HG03064 (cell line): Measurements from ENCODE around the gene SLC39A11.
"Not testable (repeated sequence)": the region's sequence is repeated elsewhere in the genome, so short reads cannot be mapped to it uniquely, and the experiment has no call there.

Experiments
- ATAC-seq: cut with Tn5 transposase; IDR thresholded peaks from one replicate; pipeline ENCODE4 v1.9.1; 2021; ENCODE audit warnings: low read depth; ENCODE audit not compliant: unreplicated experiment

Gene SLC39A11

DNA sequence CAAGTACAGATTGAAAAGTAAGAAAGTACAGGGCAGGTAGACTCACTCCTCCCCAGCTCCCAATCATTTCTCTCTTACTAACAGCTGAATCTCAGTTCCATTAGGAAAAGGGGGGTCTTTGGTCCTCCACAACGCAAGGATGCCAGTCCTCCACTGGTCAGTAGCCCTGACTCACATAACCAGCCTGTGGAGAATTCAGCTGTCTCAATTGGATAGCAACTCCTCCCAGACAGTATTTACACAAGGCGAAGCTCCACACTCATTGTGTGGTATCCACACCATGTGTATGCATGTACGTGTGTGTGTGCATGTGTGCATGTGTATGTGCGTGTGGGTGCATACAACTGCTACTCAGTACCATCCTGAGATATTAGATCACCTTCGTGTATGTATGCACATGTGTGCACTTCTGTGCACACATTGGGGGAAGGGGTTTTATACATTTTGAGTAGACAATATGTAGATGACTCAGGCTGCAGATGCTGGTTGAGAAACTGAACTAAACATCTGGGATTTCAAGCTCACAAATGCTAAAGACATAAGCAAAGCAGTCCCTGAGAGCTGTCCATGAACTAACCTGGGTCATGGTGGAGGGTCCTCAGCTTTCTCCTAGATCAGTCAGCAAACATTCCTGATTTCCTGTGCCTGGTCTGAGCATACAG, 240.1 kb downstream of the SLC39A11 start:
- ATAC-seq, result no peak

- ATAC-seq, result no peak
These were observed 241.9 kb downstream of the SLC39A11 start for GRCh38 chr17:72850410-72851118.

GRCh38 chr17:72846399-72846798, 246.1 kb downstream of the SLC39A11 start:
- ATAC-seq, result no peak

- ATAC-seq, result no peak
These were observed 248.9 kb downstream of the SLC39A11 start for GRCh38 chr17:72843591-72843990.

DNA sequence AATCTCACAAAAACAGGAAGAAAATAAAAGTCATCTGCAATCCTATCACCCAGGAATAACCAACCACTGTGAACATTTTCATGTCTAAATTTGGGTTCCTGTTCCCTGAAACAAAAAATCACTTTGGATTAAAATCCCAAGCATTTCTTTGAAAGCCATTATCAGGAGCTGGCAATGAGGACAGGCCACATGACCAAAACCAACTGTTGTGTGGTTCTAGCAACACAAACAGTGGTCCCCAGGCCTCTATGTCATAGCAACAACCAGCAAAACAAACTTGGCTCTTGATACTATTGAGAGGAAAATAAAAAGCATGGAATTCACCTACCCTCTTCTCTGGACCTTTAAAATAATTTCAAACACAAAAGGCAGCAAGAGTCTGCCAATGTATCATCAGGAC, 252.5 kb downstream of the SLC39A11 start:
- no peak for ATAC-seq

DNA sequence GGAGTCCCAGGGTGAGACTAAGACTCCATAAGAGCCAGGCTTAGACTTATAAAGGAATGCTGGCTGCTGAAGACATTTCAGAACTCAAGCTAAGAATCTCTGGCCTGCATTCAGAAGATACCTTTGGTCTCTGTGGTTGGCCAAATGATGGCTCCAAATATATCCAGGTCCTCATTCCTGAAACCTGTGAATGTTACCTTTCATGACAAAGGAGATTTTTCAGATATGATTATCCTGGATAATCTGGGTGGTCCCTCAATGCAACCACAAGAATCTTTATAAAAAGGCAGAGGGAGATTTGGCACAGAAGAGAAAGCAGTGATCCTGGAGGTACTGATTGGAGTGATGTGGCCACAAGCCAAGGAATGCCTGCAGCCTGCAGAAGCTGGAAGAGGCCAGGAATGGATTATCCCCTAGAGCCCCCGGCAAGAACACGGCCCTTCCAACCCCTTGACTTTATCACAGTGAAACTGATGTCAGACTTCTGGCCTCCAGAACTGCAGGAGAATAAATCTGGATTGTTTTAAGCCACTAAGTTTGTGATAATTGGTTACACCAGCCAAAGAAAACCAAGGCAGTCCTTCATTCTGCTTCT, 253.3 kb downstream of the SLC39A11 start:
- no peak for ATAC-seq

DNA sequence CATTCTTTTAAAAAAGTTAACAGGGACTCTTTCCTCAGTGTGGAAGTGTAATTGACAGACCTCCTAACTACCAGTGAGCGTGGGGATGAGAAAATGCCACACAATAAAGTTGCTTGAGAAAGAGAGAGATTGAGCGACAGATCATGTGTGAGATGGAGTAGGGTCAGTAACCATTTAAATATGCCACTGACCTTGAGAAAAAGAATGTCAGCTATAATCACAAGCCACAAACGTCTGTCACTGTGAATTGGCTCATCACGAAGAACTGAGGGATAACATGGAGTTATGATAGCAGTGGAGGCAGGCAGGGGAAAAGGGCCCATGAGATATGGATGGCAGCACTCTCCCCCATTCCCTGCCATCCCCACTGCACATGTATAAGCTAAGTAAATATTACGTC, 253.9 kb downstream of the SLC39A11 start:
- ATAC-seq, result no peak

DNA sequence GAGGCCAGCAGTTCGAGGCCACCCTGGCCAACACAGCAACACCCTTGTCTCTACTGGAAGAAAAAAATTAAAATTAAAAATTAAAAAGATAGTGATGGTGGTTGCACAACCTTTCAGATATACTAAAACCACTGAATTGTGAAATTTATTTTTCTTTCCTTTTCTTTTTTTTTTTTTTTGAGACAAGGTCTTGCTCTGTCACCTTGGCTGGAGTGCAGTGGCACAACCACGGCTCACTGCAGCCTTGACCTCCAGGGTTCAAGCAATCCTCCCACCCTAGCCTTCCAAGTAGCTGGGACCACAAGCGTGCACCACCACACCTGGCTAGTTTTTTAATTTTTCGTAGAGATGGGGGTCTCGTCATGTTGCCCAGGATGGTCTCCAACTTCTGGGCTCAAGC, 254.4 kb downstream of the SLC39A11 start:
- ATAC-seq, result no peak

DNA sequence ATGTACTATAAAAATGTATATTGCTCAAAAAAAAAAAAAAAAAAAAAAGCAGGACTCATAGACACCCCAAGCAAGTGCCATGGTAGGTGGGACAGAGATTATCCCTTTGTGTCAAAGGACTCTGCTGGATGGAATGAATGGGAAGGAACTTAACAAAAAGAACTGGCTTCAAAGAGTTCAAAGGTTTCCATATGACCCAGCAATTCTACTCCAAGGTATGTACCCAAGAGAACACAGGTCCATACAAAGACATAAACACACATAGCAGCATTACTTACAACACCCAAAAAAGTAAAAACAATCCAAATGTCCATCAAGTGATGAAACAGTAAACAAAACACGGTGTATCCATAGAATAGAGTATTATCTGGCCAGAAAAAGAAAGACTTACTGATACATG, 255.2 kb downstream of the SLC39A11 start:
- ATAC-seq, result no peak

GRCh38 chr17:72833128-72833765, 259.2 kb downstream of the SLC39A11 start:
- no peak for ATAC-seq

- ATAC-seq, result no peak
These were observed 260.2 kb downstream of the SLC39A11 start for GRCh38 chr17:72832306-72832705.

DNA sequence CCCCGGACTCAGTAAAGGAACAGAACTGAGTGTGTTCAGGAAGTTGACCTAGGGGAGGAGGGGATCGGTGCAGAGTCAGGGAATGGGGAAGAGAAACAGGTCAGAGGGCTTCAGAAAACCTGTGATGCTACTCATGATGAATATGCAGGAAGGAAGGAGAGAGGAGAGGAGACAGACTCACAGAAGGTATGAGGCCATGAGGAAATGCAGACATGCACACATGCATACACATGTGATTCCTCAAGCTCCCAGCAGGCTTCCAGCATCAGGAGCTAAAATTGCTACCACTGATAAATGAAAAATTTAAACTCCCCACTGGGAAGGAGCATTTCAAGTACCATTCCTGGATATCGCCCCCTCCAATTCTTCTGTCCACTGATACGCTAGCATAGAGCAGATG, 262.6 kb downstream of the SLC39A11 start:
- ATAC-seq, result no peak

DNA sequence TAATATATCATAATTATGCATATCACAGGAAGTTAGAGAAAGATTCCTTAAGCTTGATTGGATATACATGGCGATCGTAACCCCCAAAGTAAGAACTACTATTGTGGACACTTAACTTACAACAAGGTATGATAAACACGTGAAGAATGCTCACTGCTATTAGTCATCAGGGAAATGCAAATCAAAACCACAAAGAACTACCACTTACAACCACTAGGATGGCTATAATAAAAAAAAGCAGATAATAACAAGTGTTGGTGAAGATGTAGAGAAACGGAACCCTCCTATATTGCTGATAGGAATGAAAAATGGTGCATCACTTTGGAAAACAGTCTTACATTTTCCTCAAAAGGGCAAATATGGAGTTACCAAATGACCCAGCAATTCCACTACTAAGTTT, 265.9 kb downstream of the SLC39A11 start:
- ATAC-seq, result no peak

DNA sequence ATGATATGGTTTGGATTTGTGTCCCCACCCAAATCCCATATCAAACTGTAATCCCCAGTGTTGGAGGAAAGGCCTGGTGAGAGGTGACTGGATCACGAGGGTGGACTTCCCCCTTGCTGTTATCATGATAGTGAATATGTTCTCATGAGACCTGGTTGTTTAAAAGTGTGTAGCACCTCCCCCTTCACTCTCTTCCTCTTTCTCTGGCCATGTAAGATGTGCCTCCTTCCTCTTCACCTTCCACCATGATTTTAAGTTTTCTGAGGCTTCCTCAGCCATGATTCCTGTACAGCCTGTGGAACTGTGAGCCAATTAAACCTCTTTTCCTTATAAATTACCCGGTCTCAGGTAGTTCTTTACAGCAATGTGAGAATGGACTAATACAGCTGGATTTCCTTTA, 266.4 kb downstream of the SLC39A11 start:
- not testable (repeated sequence) for ATAC-seq

GRCh38 chr17:72825218-72825617, 267.3 kb downstream of the SLC39A11 start:
- no peak for ATAC-seq

- not testable (repeated sequence) for ATAC-seq
These were observed 268.2 kb downstream of the SLC39A11 start for GRCh38 chr17:72824267-72824666.

- ATAC-seq, result no peak
These were observed 270.0 kb downstream of the SLC39A11 start for GRCh38 chr17:72822358-72823023.

DNA sequence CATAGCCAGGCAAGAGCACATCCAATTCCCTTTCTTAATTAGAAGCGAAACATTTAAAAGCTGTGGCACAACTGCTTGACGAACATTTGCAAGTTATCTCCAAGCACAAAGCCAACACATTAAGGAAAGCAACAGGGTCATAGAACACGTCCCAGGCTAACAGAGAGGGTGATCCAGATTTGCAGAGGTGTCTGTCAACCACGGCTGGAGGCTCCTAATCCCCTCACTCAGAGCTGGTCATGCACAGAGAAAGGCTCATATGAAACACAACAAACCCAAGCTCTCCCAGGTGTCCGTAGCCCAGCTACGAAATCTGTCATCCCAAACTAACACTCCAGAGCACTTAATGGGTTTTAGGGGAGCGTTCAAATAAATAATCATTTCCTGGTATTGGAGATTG, 276.1 kb downstream of the SLC39A11 start:
- ATAC-seq, result no peak

DNA sequence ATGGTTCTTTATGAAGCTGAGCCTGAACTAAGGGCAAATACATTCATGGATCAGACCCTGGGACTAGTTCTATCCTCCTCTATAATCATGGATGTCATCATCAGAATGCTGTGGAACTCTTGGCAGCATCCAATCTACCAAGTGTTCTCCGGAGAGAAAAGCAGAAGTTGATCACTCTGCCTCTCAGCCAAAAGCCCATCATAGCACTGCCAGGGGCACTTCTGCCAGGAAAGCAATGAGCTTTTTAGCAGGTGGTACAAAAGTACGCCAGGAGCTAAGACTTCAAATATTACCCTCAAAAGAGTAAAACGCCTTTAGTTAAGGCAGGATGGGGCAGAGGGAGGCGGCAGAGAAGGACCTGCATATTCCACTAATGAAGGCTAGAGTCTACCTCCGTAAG, 279.0 kb downstream of the SLC39A11 start:
- no peak for ATAC-seq

DNA sequence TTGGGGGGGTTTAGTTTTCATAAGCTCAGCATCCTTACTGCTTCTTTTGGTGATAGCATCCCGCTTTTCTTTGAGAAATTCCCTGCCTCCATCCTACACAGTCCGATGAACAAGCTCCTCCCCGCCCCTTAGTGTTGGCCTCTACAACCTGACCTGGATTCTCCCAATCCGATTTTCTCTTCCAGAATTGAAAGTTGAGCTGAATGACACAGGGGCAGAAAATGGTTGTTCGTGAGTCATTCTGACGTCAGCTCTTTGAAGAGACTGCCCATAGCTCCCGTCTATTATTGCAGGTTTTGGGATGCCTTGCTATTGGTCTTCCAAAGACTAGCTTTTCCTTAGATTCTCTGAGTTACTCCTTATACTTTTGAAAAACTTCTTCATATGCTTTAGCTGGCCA, 279.7 kb downstream of the SLC39A11 start:
- ATAC-seq, result no peak
